Activated CD8-positive, alpha-beta memory T cell treated with anti-CD3 and anti-CD28 coated beads for 36 hours (primary cell): ENCODE measurements around the gene IKZF1. TPM values are rescaled to one million over a fixed set of nuclear protein-coding genes. Genes with fewer than 3 reads are reported as not detected.

Experiments used
- CTCF ChIA-PET: fragments of 350-600 bp; sonication (Branson Sonifier 250); formaldehyde crosslinking; loops from one replicate; lab custom pipeline; 2021; ENCODE audit warnings: antibody characterized with exemption; lab: Charles Lee
- POLR2A ChIA-PET: fragments of 350-600 bp; sonication (Branson Sonifier 250); formaldehyde crosslinking; loops from one replicate; lab custom pipeline; 2021; ENCODE audit warnings: antibody characterized with exemption; lab: Charles Lee
- total RNA-seq, 2 experiments: library from RNA; stranded (reverse); gene quantifications; one replicate each; pipeline ENCODE4 v1.2.3, GENCODE V29; 2021

IKZF1 gene
- total RNA-seq, 2 experiments from 2014 or later = 232 to 236 TPM

DNA sequence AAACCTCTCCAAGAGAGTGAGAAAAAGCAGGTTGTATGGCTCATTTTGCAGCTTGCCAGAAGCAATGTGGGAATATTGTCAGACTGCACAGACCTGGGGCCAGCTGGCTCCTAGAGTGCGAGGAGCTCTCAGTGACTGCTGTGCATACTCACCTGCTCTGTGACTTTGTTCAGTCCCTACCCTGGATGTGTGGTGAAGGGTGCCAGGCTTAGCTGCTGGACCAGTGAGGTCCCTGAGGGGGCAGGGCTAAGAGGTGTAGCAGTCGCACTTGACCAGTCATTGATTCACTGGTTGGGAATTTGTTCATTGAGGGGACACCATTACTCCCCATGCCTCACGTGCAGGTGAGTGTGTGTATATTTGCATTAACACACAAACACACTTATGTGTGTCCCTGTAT is 60.1 kb downstream of the IKZF1 start:
- CTCF ChIA-PET = interaction anchor here (0.7 to 1.3 kb wide), 4 partner anchors 14 to 267 kb away, joined by 3 to 4 read pairs (median 3); no protein-coding TSS in a partner anchor

DNA sequence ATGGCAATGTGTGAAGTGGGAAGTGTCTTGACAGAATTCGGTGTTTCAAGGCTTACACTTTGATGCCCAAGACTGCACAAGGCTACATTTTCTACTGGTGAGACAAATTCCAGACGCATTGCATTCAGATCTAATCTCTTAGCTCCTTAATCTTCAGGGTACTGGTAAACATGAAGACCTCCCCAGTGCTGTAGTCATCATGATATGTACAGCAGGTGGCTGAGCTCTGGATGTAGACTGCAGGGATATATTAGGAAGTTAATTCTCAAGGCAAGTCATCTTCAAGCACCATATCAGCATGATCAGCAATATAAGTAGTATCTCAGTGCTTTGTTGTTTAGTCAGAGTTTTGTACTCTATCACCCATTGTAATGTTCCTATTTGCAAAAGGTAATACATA is 61.8 kb downstream of the IKZF1 start:
- ChIA-PET POLR2A (interaction anchor here (1.2 to 3.5 kb wide), 5 partner anchors 15 to 160 kb away, joined by 3 to 46 read pairs (median 4); no protein-coding TSS in a partner anchor), CTCF (interaction anchor here (0.5 to 4.0 kb wide), 8 partner anchors 8 to 160 kb away, joined by 3 to 37 read pairs (median 4); no protein-coding TSS in a partner anchor)

More for the DNA sequence above, 60.1 kb downstream of the IKZF1 start:
- POLR2A ChIA-PET = interaction anchor here (1.7 kb wide), 1 partner anchor 59 kb away, joined by 4 read pairs; no protein-coding TSS in a partner anchor

DNA sequence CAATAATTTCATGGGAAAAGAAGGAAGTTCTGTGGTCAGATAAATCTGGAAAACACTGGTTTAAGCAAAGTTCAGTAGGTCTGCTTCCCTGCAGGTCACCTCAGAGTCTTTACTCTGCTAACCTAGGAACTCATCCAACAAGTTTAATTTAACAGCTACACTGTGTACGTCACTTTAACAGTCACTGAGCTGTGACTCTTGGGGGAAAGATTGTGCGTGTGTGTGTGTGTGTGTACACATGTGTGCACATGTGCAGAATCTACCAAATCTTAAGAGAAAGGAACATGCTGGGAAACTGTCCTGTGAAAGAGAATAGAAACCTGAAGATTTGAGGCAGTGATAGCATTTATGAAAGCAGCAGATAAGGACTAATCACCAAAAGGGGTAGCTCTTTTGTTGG is 62.6 kb downstream of the IKZF1 start:
- POLR2A ChIA-PET = interaction anchor here (0.9 to 3.5 kb wide), 13 partner anchors 8 to 161 kb away, joined by 3 to 46 read pairs (median 4); no protein-coding TSS in a partner anchor
- CTCF ChIA-PET = interaction anchor here (0.6 to 4.0 kb wide), 16 partner anchors 9 to 161 kb away, joined by 3 to 37 read pairs (median 4); partner anchors contain the start of gene IKZF1

DNA sequence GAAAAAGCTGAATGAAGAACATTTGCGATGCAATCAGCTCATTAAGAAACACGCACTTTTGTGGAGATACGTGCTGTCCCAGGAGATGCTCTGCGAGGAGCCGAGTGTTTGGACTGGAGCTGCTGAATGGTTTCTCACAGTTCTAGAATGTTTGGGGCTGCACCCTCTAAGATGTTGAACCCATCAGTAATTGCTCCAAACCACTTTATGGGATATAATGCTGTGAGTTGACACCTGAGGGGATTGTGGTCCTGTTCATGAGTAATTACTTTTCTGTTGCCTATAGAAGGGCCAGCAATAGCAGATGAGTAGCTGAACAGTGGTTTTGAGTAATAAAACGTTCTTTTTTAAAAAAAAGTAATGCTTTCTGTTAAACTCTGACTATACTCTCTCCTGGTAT is 63.1 kb downstream of the IKZF1 start:
- ChIA-PET POLR2A (interaction anchor here (0.6 to 3.5 kb wide), 12 partner anchors 9 to 161 kb away, joined by 3 to 46 read pairs (median 5); no protein-coding TSS in a partner anchor), CTCF (interaction anchor here (0.7 to 4.0 kb wide), 16 partner anchors 10 to 161 kb away, joined by 3 to 37 read pairs (median 4); partner anchors contain the start of gene IKZF1)

DNA sequence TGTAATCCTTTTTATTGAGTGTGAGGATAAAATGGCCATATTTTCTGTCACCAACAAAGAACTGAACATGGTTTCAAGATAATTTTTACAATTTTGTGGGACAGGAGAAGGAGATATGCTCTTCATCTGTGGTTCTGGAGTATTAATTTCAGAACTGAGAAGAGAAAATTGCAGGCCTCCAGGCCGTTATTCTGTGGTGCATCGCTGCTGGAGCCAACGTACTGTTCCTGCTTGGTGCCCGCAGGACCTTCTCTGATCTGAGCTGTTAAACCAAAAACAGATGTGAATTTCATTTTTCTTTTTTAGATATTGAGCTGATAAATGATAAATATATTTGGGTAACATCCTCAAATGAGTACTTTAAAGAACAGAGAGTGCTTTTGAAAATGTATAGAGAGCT is 63.9 kb downstream of the IKZF1 start:
- POLR2A ChIA-PET = interaction anchor here (0.6 to 3.5 kb wide), 8 partner anchors 8 to 162 kb away, joined by 3 to 46 read pairs (median 5); no protein-coding TSS in a partner anchor
- CTCF ChIA-PET = interaction anchor here (0.7 to 4.0 kb wide), 13 partner anchors 10 to 165 kb away, joined by 3 to 37 read pairs (median 5); no protein-coding TSS in a partner anchor

DNA sequence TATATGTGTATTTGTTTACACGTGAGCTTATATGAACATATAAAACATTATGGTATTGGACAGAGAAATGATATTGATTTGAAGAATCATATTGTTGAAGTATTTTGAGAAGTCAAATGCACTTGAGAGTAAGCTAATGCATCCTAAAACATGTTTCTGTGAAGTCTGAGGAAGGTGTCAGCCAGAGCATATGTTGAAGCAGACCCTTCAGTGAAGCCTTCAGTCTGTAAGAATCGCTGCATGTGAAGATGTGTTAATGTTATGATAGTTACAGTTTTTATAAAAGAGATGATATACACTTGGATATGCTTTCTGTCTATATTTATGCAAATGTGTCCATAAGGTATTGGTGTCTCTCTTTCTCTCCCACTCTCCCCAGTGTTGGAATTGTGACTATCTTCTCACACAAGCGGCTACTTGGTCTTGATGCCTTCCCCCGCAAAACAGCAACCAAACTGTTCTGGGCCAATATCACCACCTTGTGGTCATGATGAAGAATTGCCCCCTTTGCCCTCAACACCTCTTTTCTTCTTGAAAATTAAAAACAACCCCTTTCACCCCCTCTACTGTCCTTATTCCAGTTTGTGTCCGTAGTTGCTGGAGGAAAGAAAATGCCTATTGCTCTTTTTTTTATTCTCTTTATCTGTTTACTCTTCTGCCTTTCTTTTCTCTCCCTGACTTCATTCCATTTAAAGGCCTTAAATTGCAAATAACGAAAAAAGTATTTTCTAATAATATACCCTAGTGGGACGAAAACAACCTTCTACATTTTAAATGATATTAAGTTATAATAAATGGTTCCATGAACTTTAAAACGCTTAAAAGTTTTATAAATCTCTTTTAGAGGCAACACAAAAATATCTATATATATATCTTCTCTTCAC is 64.9 kb downstream of the IKZF1 start:
- CTCF ChIA-PET = interaction anchor here (0.9 to 4.0 kb wide), 13 partner anchors 11 to 166 kb away, joined by 3 to 37 read pairs (median 4); no protein-coding TSS in a partner anchor

DNA sequence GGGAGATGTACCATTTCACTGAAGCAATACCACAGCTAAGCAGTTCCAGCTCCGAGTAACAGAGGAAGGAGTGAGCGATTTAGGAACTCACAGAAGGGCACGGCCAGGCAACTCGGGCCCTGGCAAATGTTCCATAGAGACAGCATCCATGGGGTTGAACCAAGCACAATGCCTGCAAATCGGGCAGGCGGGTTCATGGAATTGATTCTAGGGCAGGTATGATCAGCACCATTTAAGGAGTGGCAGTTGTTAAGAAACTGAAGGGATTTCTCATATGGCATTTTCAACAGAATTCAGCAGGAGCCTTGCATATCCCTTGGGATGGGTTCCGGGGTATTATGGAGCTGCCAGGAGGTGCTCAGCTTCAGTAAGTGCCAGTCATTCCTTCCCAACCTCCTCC is 66.4 kb downstream of the IKZF1 start:
- POLR2A ChIA-PET = interaction anchor here (0.6 kb wide), 2 partner anchors 21 to 59 kb away, joined by 3 to 4 read pairs; no protein-coding TSS in a partner anchor

More for the DNA sequence above, 64.9 kb downstream of the IKZF1 start:
- POLR2A ChIA-PET = interaction anchor here (0.9 to 3.5 kb wide), 3 partner anchors 9 to 164 kb away, joined by 3 to 46 read pairs (median 3); no protein-coding TSS in a partner anchor

DNA sequence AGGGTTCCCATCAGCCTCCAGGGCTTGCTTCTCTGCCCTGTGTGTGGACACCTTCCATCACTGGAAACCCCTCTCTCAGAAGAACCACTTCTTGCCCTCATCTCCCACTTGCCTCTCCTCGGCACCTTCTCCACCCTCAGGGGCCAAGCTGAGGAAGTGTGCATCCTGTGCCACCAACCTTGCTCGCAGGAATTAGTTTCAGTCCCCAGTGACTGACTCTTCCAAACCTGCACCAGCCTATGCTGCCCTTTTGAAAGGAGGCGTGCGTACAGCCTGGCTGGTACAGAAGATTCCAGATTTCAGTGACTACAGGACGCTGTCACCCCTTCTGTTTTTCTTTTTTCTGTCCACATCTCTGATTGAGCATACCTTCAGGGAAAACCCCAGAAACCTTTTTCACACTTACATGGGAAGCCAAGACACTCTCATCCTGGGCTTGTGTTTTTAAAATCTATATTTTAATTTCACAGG is 67.1 kb downstream of the IKZF1 start:
- CTCF ChIA-PET = interaction anchor here (0.9 to 2.9 kb wide), 6 partner anchors 19 to 165 kb away, joined by 3 to 16 read pairs (median 4); no protein-coding TSS in a partner anchor
- POLR2A ChIA-PET = interaction anchor here (0.6 kb wide), 1 partner anchor 22 kb away, joined by 3 read pairs; no protein-coding TSS in a partner anchor

More for the DNA sequence above, 66.4 kb downstream of the IKZF1 start:
- CTCF ChIA-PET = interaction anchor here (0.9 to 2.9 kb wide), 5 partner anchors 19 to 165 kb away, joined by 3 to 16 read pairs (median 3); no protein-coding TSS in a partner anchor

DNA sequence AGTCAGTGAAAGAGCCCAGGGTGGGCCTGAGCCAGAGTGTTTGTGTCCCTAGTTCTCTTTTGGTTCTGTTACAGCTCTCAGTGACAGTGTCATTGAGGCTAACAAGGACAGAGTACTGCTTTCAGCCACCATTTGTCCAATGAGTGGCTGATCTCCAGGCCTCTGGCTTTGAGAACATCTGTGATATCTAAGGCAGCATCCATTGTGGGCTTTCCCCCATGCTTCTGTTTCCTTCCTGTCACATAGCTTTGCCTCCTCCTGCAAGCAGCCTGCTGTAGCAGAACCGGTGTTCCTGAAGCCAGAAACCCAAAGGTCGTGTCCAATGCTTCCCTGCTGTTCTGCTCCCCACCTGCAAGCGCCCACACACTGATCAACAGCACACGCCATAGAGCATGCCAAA is 68.4 kb downstream of the IKZF1 start:
- POLR2A ChIA-PET = interaction anchor here (0.6 kb wide), 1 partner anchor 21 kb away, joined by 3 read pairs; no protein-coding TSS in a partner anchor
- CTCF ChIA-PET = interaction anchor here (0.9 to 1.3 kb wide), 3 partner anchors 24 to 63 kb away, joined by 4 to 5 read pairs (median 4); no protein-coding TSS in a partner anchor

DNA sequence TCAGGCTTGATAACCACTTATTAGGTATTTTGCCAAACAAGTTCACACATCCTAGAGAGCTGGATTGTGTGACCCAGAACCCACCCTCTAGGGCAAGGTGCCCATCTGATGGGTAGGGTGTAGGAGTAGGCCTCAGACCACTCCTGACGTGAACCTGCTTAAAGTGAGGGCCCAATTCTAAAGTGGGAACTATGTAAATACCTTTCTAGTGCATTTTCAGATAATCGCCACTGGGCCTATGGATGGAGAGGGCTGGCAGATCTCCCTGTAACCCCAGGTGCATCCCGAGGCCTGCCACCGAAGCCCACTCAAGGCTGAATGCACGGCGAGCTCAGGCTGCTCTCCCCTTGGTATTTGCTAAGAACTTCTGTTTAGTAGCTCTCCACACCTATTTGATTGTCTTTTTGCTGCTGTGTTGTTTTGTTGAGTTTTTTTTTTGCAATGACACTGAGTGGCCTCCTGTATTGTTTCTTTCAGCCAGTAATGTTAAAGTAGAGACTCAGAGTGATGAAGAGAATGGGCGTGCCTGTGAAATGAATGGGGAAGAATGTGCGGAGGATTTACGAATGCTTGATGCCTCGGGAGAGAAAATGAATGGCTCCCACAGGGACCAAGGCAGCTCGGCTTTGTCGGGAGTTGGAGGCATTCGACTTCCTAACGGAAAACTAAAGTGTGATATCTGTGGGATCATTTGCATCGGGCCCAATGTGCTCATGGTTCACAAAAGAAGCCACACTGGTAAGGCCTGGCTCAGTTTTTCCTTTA is 71.7 kb downstream of the IKZF1 start:
- POLR2A ChIA-PET = no interaction called here
- CTCF ChIA-PET = interaction anchor here (1.1 to 2.0 kb wide), 2 partner anchors 109 to 171 kb away, joined by 3 to 6 read pairs; no protein-coding TSS in a partner anchor

DNA sequence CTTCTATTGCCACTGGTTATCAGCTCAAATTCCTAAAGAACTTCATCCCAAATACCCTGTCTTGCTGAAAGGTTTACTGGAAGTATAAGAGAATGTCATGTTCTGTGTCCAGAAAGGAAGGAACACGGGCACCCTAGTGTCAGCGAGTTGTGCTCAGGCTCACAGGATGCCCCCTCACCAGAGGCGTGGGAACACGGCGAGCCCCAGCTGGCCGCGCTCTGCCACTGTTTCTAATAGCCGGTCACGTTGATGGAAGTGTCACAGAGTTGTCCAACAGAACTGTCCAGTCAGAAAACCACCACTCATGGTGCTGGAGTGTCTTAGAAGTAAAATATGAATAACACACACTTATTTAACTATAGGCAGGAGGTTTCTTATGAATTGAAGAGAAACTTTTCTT is 72.8 kb downstream of the IKZF1 start:
- POLR2A ChIA-PET = interaction anchor here (0.6 kb wide), 1 partner anchor 36 kb away, joined by 3 read pairs; no protein-coding TSS in a partner anchor
- CTCF ChIA-PET = interaction anchor here (1.1 to 2.0 kb wide), 2 partner anchors 110 to 172 kb away, joined by 3 to 6 read pairs; no protein-coding TSS in a partner anchor

DNA sequence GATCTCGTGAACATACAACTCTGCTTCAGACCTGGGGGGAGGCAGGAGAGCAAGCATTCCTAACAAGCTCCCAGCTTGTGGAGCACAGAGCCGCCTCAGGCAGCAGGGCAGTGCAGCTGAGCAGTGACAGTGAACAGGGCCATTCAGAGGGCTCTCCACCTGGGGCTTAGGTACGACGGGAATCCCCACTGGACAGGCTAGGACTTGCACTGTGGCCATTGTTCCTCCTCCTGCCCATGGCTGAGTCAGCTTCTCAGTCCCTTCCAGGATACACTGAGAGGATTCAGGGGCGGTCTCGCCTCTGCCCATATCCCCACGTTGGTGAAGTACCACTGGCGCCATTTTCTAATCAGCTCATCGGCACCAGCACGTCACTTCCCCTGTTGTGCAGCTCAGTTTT is 74.6 kb downstream of the IKZF1 start:
- ChIA-PET POLR2A (interaction anchor here (0.9 kb wide), 1 partner anchor 13 kb away, joined by 4 read pairs; no protein-coding TSS in a partner anchor), CTCF (no interaction called here)

DNA sequence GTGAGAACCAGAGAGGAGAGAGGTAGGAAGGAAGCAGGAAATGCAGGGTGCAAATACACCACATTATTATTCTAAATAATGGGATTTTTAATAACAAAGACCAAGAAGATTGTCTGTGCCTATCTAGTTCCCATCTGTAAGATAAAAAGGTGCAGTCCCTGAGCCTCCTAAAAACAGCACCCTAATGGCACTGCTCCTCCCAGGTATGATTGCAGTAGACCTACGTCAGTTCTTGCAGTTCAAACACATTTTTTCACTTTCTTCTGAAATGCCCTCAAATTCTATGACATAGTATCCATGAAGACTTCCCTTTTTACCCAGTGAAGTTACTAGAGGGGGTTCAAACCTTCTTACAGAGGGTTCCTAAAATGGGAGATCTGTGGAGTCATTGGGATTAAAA is 75.0 kb downstream of the IKZF1 start:
- POLR2A ChIA-PET = interaction anchor here (0.9 kb wide), 1 partner anchor 12 kb away, joined by 4 read pairs; no protein-coding TSS in a partner anchor
- CTCF ChIA-PET = no interaction called here

DNA sequence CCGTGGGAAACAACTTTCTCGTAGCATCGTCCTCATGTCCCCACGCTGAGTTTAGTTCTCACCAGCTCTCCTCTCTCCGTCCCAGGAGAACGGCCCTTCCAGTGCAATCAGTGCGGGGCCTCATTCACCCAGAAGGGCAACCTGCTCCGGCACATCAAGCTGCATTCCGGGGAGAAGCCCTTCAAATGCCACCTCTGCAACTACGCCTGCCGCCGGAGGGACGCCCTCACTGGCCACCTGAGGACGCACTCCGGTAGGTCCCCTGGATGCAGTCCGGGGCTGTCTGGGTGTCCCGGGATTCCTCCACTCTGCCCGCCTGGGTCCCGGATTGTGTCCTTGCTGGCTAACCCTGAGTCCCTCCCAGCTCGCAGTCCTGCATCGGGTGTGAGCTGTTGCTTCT is 77.9 kb downstream of the IKZF1 start:
- POLR2A ChIA-PET = no interaction called here
- CTCF ChIA-PET = no interaction called here

DNA sequence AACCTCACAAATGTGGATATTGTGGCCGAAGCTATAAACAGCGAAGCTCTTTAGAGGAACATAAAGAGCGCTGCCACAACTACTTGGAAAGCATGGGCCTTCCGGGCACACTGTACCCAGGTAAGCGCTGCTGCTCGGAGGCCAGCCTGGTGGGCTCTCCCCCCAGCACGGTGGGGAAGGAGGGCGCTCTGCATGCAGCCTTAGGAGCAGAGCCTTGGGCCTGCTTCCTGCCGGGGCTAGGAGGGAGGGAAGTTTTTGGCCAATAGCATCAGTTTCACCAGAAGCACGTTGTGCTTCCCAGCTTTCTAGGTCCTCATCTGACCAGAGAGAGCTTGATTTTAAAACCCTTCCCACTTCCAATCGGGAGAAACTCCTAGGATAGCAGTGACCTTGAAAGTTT is 82.8 kb downstream of the IKZF1 start:
- ChIA-PET POLR2A (no interaction called here), CTCF (no interaction called here)

DNA sequence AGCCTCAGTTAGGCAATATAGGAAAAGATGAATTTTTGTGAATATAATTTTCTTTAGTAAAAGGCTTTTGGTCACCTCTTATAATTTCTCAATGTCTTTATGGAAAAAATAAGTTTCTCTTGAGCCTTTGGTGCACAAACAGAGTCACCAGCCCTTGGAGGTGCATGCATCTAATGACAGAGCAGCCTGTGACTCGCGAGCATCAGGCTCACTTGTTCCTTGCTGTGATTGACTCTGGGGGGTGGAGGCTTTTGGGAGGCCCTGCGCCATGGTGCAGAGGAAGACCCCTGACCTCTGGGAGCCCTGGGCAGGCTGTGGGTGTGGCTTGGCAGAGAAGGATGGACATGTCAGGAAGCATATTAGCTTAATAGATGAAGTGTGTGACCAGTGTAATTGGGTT is 85.4 kb downstream of the IKZF1 start:
- CTCF ChIA-PET = no interaction called here
- POLR2A ChIA-PET = no interaction called here

DNA sequence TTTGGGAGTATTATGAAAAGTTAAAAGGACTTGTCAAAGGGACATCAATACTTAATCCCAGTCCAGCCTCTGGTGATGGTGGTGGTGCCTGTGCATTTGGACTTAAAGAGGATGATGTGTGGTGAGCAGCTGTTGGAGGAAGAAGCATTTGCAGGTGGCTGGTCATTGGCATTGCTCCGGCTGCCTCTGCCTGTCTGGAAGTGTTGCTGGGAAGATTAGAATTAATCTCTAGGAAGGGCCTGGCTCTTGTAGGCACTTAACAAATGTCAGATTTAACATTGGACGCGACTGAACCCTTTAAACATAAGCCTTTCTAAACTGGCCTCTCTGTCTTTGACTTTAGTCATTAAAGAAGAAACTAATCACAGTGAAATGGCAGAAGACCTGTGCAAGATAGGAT is 86.9 kb downstream of the IKZF1 start:
- ChIA-PET POLR2A (interaction anchor here (1.3 kb wide), 1 partner anchor 12 kb away, joined by 4 read pairs; no protein-coding TSS in a partner anchor), CTCF (interaction anchor here (1.5 kb wide), 1 partner anchor 185 kb away, joined by 5 read pairs; no protein-coding TSS in a partner anchor)
